BE2C (cell line): ENCODE results near the gene KHDC1.

Source experiments
- DNase-seq: peaks from one replicate; pipeline ENCODE4 v3.0.0-alpha.2; 2020
- H3K27me3 ChIP-seq: fragments of 250-450 bp; sonication (Bioruptor Pico); 2 replicates; pipeline ENCODE4 v1.5.1; 2020; ENCODE audit warnings: mild to moderate bottlenecking
- H3K36me3 ChIP-seq: fragments of 250-450 bp; sonication (Bioruptor Pico); 2 replicates; pipeline ENCODE4 v1.5.1; 2020; ENCODE audit warnings: mild to moderate bottlenecking
- H3K4me1 ChIP-seq: fragments of 250-450 bp; sonication (Bioruptor Pico); 2 replicates; pipeline ENCODE4 v1.5.1; 2020
- H3K4me3 ChIP-seq: 2 replicates; pipeline ENCODE4 v1.5.1; 2011; ENCODE audit warnings: low read depth, low read length
- H3K9me3 ChIP-seq: fragments of 250-450 bp; sonication (Bioruptor Pico); 2 replicates; pipeline ENCODE4 v1.5.1; 2020
- CTCF ChIP-seq: IDR thresholded peaks from 2 replicates; pipeline ENCODE4 v1.5.1; 2012; ENCODE audit warnings: mild to moderate bottlenecking, low read depth, low read length

KHDC1 gene

GRCh38 chr6:73216859-73217258 lies 46.1 kb downstream of the KHDC1 start:
- H3K27me3 ChIP-seq = no peaks in the 10 kb centered on the region
- TF ChIP-seq CTCF = no peak
- H3K9me3 ChIP-seq = no peaks in the 10 kb centered on the region
- no peaks in the 10 kb centered on the region for H3K4me1 ChIP-seq
- no peak for DNase-seq
- H3K4me3 ChIP-seq = no peak overlapping the region
- H3K36me3 ChIP-seq = no peaks in the 10 kb centered on the region

GRCh38 chr6:73209117-73209516 lies 53.9 kb downstream of the KHDC1 start:
- no peaks in the 10 kb centered on the region for H3K9me3 ChIP-seq
- H3K4me1 ChIP-seq = no peaks in the 10 kb centered on the region
- DNase-seq = no peak
- no peak overlapping the region for H3K4me3 ChIP-seq
- no peak for TF ChIP-seq CTCF
- no peaks in the 10 kb centered on the region for H3K27me3 ChIP-seq
- no peaks in the 10 kb centered on the region for H3K36me3 ChIP-seq

- Histone ChIP-seq H3K9me3 (no peaks in the 10 kb centered on the region), H3K4me1 (no peaks in the 10 kb centered on the region), H3K27me3 (no peaks in the 10 kb centered on the region), H3K4me3 (no peak overlapping the region), H3K36me3 (no peaks in the 10 kb centered on the region)
- DNase-seq = no peak
- TF ChIP-seq CTCF = no peak
Observed at GRCh38 chr6:73207221-73207837, 55.7 kb downstream of the KHDC1 start.

GRCh38 chr6:73204252-73204651 lies 58.7 kb downstream of the KHDC1 start:
- Histone ChIP-seq H3K4me3 (no peak overlapping the region), H3K27me3 (no peaks in the 10 kb centered on the region), H3K36me3 (no peaks in the 10 kb centered on the region), H3K4me1 (no peaks in the 10 kb centered on the region), H3K9me3 (no peaks in the 10 kb centered on the region)
- no peak for DNase-seq
- no peak for TF ChIP-seq CTCF

GRCh38 chr6:73203098-73203497 lies 59.9 kb downstream of the KHDC1 start:
- no peak for TF ChIP-seq CTCF
- Histone ChIP-seq H3K4me3 (no peak overlapping the region), H3K4me1 (no peaks in the 10 kb centered on the region), H3K36me3 (no peaks in the 10 kb centered on the region), H3K9me3 (no peaks in the 10 kb centered on the region), H3K27me3 (no peaks in the 10 kb centered on the region)
- DNase-seq = no peak

- no peak overlapping the region for H3K4me3 ChIP-seq
- no peaks in the 10 kb centered on the region for H3K36me3 ChIP-seq
- no peak for TF ChIP-seq CTCF
- H3K27me3 ChIP-seq = no peaks in the 10 kb centered on the region
- no peak for DNase-seq
- no peaks in the 10 kb centered on the region for H3K9me3 ChIP-seq
- no peaks in the 10 kb centered on the region for H3K4me1 ChIP-seq
Observed at GRCh38 chr6:73200735-73201134, 62.3 kb downstream of the KHDC1 start.
